SH-SY5Y (cell line): Measurements from ENCODE around the gene SH2D1B.

Experiments
- GATA2 ChIP-seq: IDR thresholded peaks from 2 replicates; pipeline ENCODE4 v1.6.1; 2011; ENCODE audit warnings: mild to moderate bottlenecking, low read depth, low read length
- GATA3 ChIP-seq: IDR thresholded peaks from 2 replicates; pipeline ENCODE4 v1.6.1; 2011; ENCODE audit warnings: low read depth, mild to moderate bottlenecking, low read length, moderate library complexity

GRCh38 chr1:162384116-162384515 is 27.8 kb downstream of the SH2D1B start:
- TF ChIP-seq GATA2 (no peak), GATA3 (no peak)
